Activated T-cell treated with anti-CD3 and anti-CD28 coated beads, Interleukin-2, amount 50 U/mL, for 72 hours (primary cell): ENCODE results near the gene PCDHB13. TPM values are rescaled to one million over a fixed set of nuclear protein-coding genes. Genes with fewer than 3 reads are reported as not detected.
A peak's percentile ranks its signal among the peaks of the same experiment; 100 is the strongest.
"Not testable (repeated sequence)": the region's sequence is repeated elsewhere in the genome, so short reads cannot be mapped to it uniquely, and the experiment has no call there.

Experiments
- ATAC-seq, 2 donors: fragments of 150-1000 bp; cut with Tn5 transposase; replicated peaks in 1 of 2; 2 replicates each; pipeline ENCODE4 v1.10.0; 2021; ENCODE audit warnings: moderate library complexity in 2 of 2, mild to moderate bottlenecking in 1 of 2
- DNase-seq, 2 donors: peaks; one replicate each; pipeline ENCODE4 v3.0.0; 2021 to 2022; ENCODE audit warnings: mixed read lengths in 1 of 2
- H3K27ac Mint-ChIP-seq: one replicate; pipeline ENCODE4 v1.8.0; 2022; ENCODE audit warnings: mild to moderate bottlenecking, moderate library complexity, mixed read lengths
- H3K27me3 Mint-ChIP-seq: one replicate; pipeline ENCODE4 v1.8.0; 2022; ENCODE audit warnings: low read depth, mixed read lengths
- H3K36me3 Mint-ChIP-seq, 2 donors: one replicate each; pipeline ENCODE4 v1.8.0; 2022; ENCODE audit warnings: mixed read lengths in 2 of 2, mild to moderate bottlenecking in 1 of 2; ENCODE audit not compliant: insufficient read depth in 2 of 2
- H3K4me1 Mint-ChIP-seq: one replicate; pipeline ENCODE4 v1.8.0; 2022; ENCODE audit warnings: low read depth, mixed read lengths
- H3K4me3 Mint-ChIP-seq, 2 donors: one replicate each; pipeline ENCODE4 v1.8.0; 2022; ENCODE audit warnings: mild to moderate bottlenecking in 2 of 2, mixed read lengths in 2 of 2, moderate library complexity in 2 of 2
- H3K9me3 Mint-ChIP-seq, 2 donors: one replicate each; pipeline ENCODE4 v1.8.0; 2022; ENCODE audit warnings: mixed read lengths in 2 of 2
- total RNA-seq, 2 donors: library from RNA; stranded (reverse); gene quantifications; one replicate each; pipeline ENCODE4 v1.2.3, GENCODE V29; 2022

PCDHB13 gene
- not detected for total RNA-seq

- Mint-ChIP-seq H3K36me3 (peaks cover 11 to 15% of the 10 kb centered on the region in 2 donors), H3K9me3 (peaks cover 7 to 11% of the 10 kb centered on the region in 2 donors), H3K27me3 (peaks cover 42% of the 10 kb centered on the region)
- H3K27ac Mint-ChIP-seq, ATAC-seq, H3K4me1 Mint-ChIP-seq, H3K4me3 Mint-ChIP-seq: not testable (repeated sequence)
- DNase-seq, result peak; percentile 10 to 17
Observed at GRCh38 chr5:141213656-141214339, at the start of gene PCDHB13. PCDHB13 (plus strand) TSS chr5:141213919; CDS start chr5:141214124, 205 bp downstream.

GRCh38 chr5:141172381-141173204, 41.1 kb upstream of the PCDHB13 start, which contains the start of gene PCDHB7:
PCDHB7 (plus strand) TSS chr5:141172644; CDS start chr5:141172836, 192 bp downstream.
- Mint-ChIP-seq H3K9me3 (peaks cover 0 to 5% of the 10 kb centered on the region in 2 donors), H3K27ac (no peak within 1 kb of the TSS), H3K4me3 (peak within 1 kb of the TSS in 1 of 2 donors; percentile 3), H3K27me3 (peaks cover 16% of the 10 kb centered on the region), H3K36me3 (peaks cover 0 to 4% of the 10 kb centered on the region in 2 donors), H3K4me1 (peaks cover 3% of the 10 kb centered on the region)
- DNase-seq, result no peak
- no peak for ATAC-seq

GRCh38 chr5:141174291-141175104, 39.2 kb upstream of the PCDHB13 start:
- not testable (repeated sequence) for H3K36me3 Mint-ChIP-seq, H3K27me3 Mint-ChIP-seq, H3K4me1 Mint-ChIP-seq, H3K9me3 Mint-ChIP-seq, ATAC-seq, H3K27ac Mint-ChIP-seq, H3K4me3 Mint-ChIP-seq, DNase-seq

GRCh38 chr5:141175933-141176332, 37.8 kb upstream of the PCDHB13 start:
- Mint-ChIP-seq H3K4me1 (peaks cover 3% of the 10 kb centered on the region), H3K27ac (no peak overlapping the region), H3K27me3 (peaks cover 9% of the 10 kb centered on the region), H3K9me3 (no peaks in the 10 kb centered on the region), H3K36me3 (peaks cover 3 to 4% of the 10 kb centered on the region in 2 donors), H3K4me3 (no peak overlapping the region)
- ATAC-seq (no peak), DNase-seq (no peak)

GRCh38 chr5:141177577-141178191, 36.0 kb upstream of the PCDHB13 start, which contains the start of gene PCDHB8:
PCDHB8 (plus strand) TSS chr5:141177790; CDS start chr5:141178035, 245 bp downstream.
- H3K4me1 Mint-ChIP-seq, ATAC-seq, H3K27ac Mint-ChIP-seq, H3K36me3 Mint-ChIP-seq, H3K4me3 Mint-ChIP-seq, DNase-seq, H3K9me3 Mint-ChIP-seq: not testable (repeated sequence)
- peaks cover 18% of the 10 kb centered on the region for H3K27me3 Mint-ChIP-seq

GRCh38 chr5:141179371-141179770, 34.3 kb upstream of the PCDHB13 start:
- H3K27me3 Mint-ChIP-seq, result peaks cover 20% of the 10 kb centered on the region
- H3K36me3 Mint-ChIP-seq, result not testable (repeated sequence)

GRCh38 chr5:141179876-141180275, 33.8 kb upstream of the PCDHB13 start:
- not testable (repeated sequence) for H3K27ac Mint-ChIP-seq, H3K9me3 Mint-ChIP-seq, H3K4me1 Mint-ChIP-seq, DNase-seq, ATAC-seq, H3K4me3 Mint-ChIP-seq
- peaks cover 0 to 13% of the 10 kb centered on the region in 2 donors for H3K36me3 Mint-ChIP-seq
- H3K27me3 Mint-ChIP-seq, result peaks cover 25% of the 10 kb centered on the region

More at GRCh38 chr5:141179371-141179770, 34.3 kb upstream of the PCDHB13 start:
- not testable (repeated sequence) for DNase-seq, H3K27ac Mint-ChIP-seq, ATAC-seq, H3K4me1 Mint-ChIP-seq, H3K4me3 Mint-ChIP-seq, H3K9me3 Mint-ChIP-seq

GRCh38 chr5:141180313-141180712, 33.4 kb upstream of the PCDHB13 start:
- Mint-ChIP-seq H3K27me3 (peaks cover 25% of the 10 kb centered on the region), H3K9me3 (peaks cover 2 to 6% of the 10 kb centered on the region in 2 donors), H3K36me3 (peaks cover 0 to 14% of the 10 kb centered on the region in 2 donors), H3K27ac (no peak overlapping the region), H3K4me3 (no peak overlapping the region), H3K4me1 (no peaks in the 10 kb centered on the region)
- no peak for ATAC-seq
- DNase-seq, result no peak

GRCh38 chr5:141182248-141182647, 31.5 kb upstream of the PCDHB13 start, which contains the start of gene PCDHB16:
PCDHB16 (plus strand) TSS chr5:141182387; CDS start chr5:141182560, 173 bp downstream.
- Mint-ChIP-seq H3K36me3 (peaks cover 4 to 20% of the 10 kb centered on the region in 2 donors), H3K27ac (no peak within 1 kb of the TSS), H3K4me3 (no peak within 1 kb of the TSS), H3K27me3 (peaks cover 38% of the 10 kb centered on the region), H3K9me3 (peaks cover 2 to 10% of the 10 kb centered on the region in 2 donors), H3K4me1 (no peaks in the 10 kb centered on the region)
- no peak for ATAC-seq
- no peak for DNase-seq

GRCh38 chr5:141184117-141184855, 29.4 kb upstream of the PCDHB13 start:
- H3K27me3 Mint-ChIP-seq, result peaks cover 53% of the 10 kb centered on the region
- H3K4me3 Mint-ChIP-seq, H3K27ac Mint-ChIP-seq, ATAC-seq, DNase-seq, H3K4me1 Mint-ChIP-seq: not testable (repeated sequence)
- peaks cover 2 to 15% of the 10 kb centered on the region in 2 donors for H3K9me3 Mint-ChIP-seq
- peaks cover 7 to 25% of the 10 kb centered on the region in 2 donors for H3K36me3 Mint-ChIP-seq

GRCh38 chr5:141186897-141187512, 26.7 kb upstream of the PCDHB13 start, which contains the start of gene PCDHB9:
PCDHB9 (plus strand) TSS chr5:141187161; CDS start chr5:141187319, 158 bp downstream.
- Mint-ChIP-seq H3K9me3 (peaks cover 2 to 15% of the 10 kb centered on the region in 2 donors), H3K36me3 (peaks cover 9 to 21% of the 10 kb centered on the region in 2 donors), H3K4me1 (no peaks in the 10 kb centered on the region), H3K4me3 (peak within 1 kb of the TSS; percentile 9 to 27), H3K27me3 (peaks cover 57% of the 10 kb centered on the region), H3K27ac (no peak within 1 kb of the TSS)
- ATAC-seq (no peak), DNase-seq (peak; percentile 32 to 36)
